Thoracic aorta endothelial cell (primary cell): ENCODE results near the gene NRN1. TPM values are rescaled to one million over a fixed set of nuclear protein-coding genes. Genes with fewer than 3 reads are reported as not detected.

Source experiments
- total RNA-seq: library from RNA; depleted of rRNA; stranded (reverse); fragments of >200 nt; gene quantifications from 2 replicates; pipeline ENCODE4 v1.2.3, GENCODE V29; 2012

The NRN1 gene
- total RNA-seq = 8.6 and 65.9 TPM in 2 replicates

GRCh38 chr6:6006428-6007365 is at the start of gene NRN1:
Gene NRN1 (minus strand): TSS chr6:6006925. CDS start chr6:6006749, 176 bp downstream.

